SK-N-SH treated with all-trans-retinoic acid at 6 μM for 48 hours (cell line): ENCODE measurements around the gene SMAP1.
A peak's percentile ranks its signal among the peaks of the same experiment; 100 is the strongest.

Source experiments
- ATAC-seq: fragments of 200-7000 bp; cut with Tn5 transposase; 3 replicates; pipeline ENCODE4 v1.9.1; 2020; ENCODE audit warnings: mild to moderate bottlenecking, moderate library complexity
- ARNTL ChIP-seq: fragments of 450-650 bp; formaldehyde crosslinking; IDR thresholded peaks from 2 replicates; pipeline ENCODE4 v1.5.0; 2020; ENCODE audit warnings: low read depth, mild to moderate bottlenecking, moderate library complexity, borderline replicate concordance
- BACH2 ChIP-seq: fragments of 250-450 bp; sonication (Bioruptor Pico); IDR thresholded peaks from 2 replicates; pipeline ENCODE4 v1.9.0; 2021; ENCODE audit warnings: mild to moderate bottlenecking, borderline replicate concordance
- CSDC2 ChIP-seq: fragments of 250-450 bp; sonication (Bioruptor Pico); IDR thresholded peaks from 2 replicates; pipeline ENCODE4 v1.5.0; 2020; ENCODE audit warnings: mild to moderate bottlenecking, moderate library complexity
- ESRRG ChIP-seq: fragments of 250-450 bp; sonication (Bioruptor Pico); IDR thresholded peaks from 2 replicates; pipeline ENCODE4 v1.6.1; 2021; ENCODE audit warnings: mild to moderate bottlenecking
- GLIS3 ChIP-seq: fragments of 250-450 bp; sonication (Bioruptor Pico); IDR thresholded peaks from 2 replicates; pipeline ENCODE4 v1.5.0; 2020; ENCODE audit warnings: mild to moderate bottlenecking, moderate library complexity
- ISL1 ChIP-seq: fragments of 250-450 bp; sonication (Bioruptor Pico); IDR thresholded peaks from 2 replicates; pipeline ENCODE4 v2.1.2; 2022; ENCODE audit warnings: mild to moderate bottlenecking, moderate library complexity
- OSR1 ChIP-seq: fragments of 250-450 bp; sonication (Bioruptor Pico); IDR thresholded peaks from 2 replicates; pipeline ENCODE4 v1.8.0; 2022; ENCODE audit warnings: moderate library complexity, mild to moderate bottlenecking, inconsistent platforms
- PPARA ChIP-seq: fragments of 250-450 bp; sonication (Bioruptor Pico); IDR thresholded peaks from 2 replicates; pipeline ENCODE4 v1.5.0; 2020; ENCODE audit warnings: mild to moderate bottlenecking, borderline replicate concordance
- RARB ChIP-seq: fragments of 250-450 bp; sonication (Bioruptor Pico); IDR thresholded peaks from 2 replicates; pipeline ENCODE4 v1.8.0; 2021; ENCODE audit warnings: mild to moderate bottlenecking, moderate library complexity
- SNAI2 ChIP-seq: fragments of 250-450 bp; sonication (Bioruptor Pico); IDR thresholded peaks from 2 replicates; pipeline ENCODE4 v1.5.0; 2020; ENCODE audit warnings: mild to moderate bottlenecking, moderate library complexity
- TCF4 ChIP-seq: fragments of 250-450 bp; sonication (Bioruptor Pico); IDR thresholded peaks from 2 replicates; pipeline ENCODE4 v1.8.0; 2021; ENCODE audit warnings: mild to moderate bottlenecking, moderate library complexity, borderline replicate concordance
- ZC3H10 ChIP-seq: fragments of 250-450 bp; sonication (Bioruptor Pico); IDR thresholded peaks from 2 replicates; pipeline ENCODE4 v1.5.1; 2021; ENCODE audit warnings: mild to moderate bottlenecking, moderate library complexity
- ZFP3 ChIP-seq: fragments of 250-450 bp; sonication (Bioruptor Pico); IDR thresholded peaks from 2 replicates; pipeline ENCODE4 v1.5.0; 2020; ENCODE audit warnings: mild to moderate bottlenecking, moderate library complexity
- ZFP30 ChIP-seq: fragments of 450-650 bp; formaldehyde crosslinking; IDR thresholded peaks from 2 replicates; pipeline ENCODE4 v1.5.0; 2022; ENCODE audit warnings: mild to moderate bottlenecking, moderate library complexity
- ZNF565 ChIP-seq: fragments of 450-650 bp; formaldehyde crosslinking; conservative IDR thresholded peaks from 2 replicates; pipeline ENCODE4 v1.5.0; 2020; ENCODE audit warnings: low read depth, mild to moderate bottlenecking, moderate library complexity
- ZNF70 ChIP-seq: fragments of 450-650 bp; formaldehyde crosslinking; IDR thresholded peaks from 2 replicates; pipeline ENCODE4 v1.5.0; 2020; ENCODE audit warnings: mild to moderate bottlenecking, moderate library complexity
- ZNF8 ChIP-seq: fragments of 450-650 bp; formaldehyde crosslinking; IDR thresholded peaks from 2 replicates; pipeline ENCODE4 v1.5.0; 2020; ENCODE audit warnings: mild to moderate bottlenecking, moderate library complexity
- TF ChIP-seq, protein P1 (sequence below): fragments of 250-450 bp; sonication (Bioruptor Pico); IDR thresholded peaks from 2 replicates; pipeline ENCODE4 v1.5.1; 2021; ENCODE audit warnings: mild to moderate bottlenecking, moderate library complexity
- TF ChIP-seq, protein P2 (sequence below): fragments of 250-450 bp; sonication (Bioruptor Pico); IDR thresholded peaks from 2 replicates; pipeline ENCODE4 v1.8.0; 2021; ENCODE audit warnings: low read depth, mild to moderate bottlenecking, moderate library complexity, borderline replicate concordance
- TF ChIP-seq, protein P3 (sequence below): fragments of 250-450 bp; sonication (Bioruptor Pico); IDR thresholded peaks from 2 replicates; pipeline ENCODE4 v1.5.1; 2020; ENCODE audit warnings: low read depth, mild to moderate bottlenecking, moderate library complexity
- TF ChIP-seq, protein P4 (sequence below): fragments of 250-450 bp; sonication (Bioruptor Pico); IDR thresholded peaks from 2 replicates; pipeline ENCODE4 v1.8.0; 2020; ENCODE audit warnings: mild to moderate bottlenecking, moderate library complexity, borderline replicate concordance

SMAP1 gene

DNA sequence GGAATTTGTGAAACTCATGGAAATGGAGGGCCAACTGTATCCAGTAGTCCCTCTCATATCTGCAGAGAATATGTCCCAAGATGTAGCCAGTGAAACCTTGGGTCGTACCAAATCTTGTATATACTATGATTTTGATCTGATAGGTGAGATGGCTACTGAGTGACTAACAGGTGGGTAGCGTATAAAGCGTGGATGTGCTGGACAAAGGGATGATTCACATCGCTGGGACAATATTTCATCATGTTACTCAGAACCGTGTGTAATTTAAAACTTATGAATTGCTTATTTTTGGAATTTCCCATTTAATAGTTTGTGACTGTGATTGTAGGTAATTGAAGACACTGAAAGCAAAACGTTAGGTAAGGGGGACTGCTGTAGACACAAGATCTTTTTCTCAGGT, 144.1 kb downstream of the SMAP1 start:
- peak; percentile 40; the same call in 1 of the 3 replicates for ATAC-seq
- TF ChIP-seq GLIS3 (no peak), TCF4 (CRISPR knock-in tag) (no peak), ZNF565 (no peak), CSDC2 (CRISPR knock-in tag) (no peak), ZFP3 (no peak), ZC3H10 (CRISPR knock-in tag) (no peak), ZFP30 (CRISPR knock-in tag) (no peak), SNAI2 (no peak), ISL1 (CRISPR knock-in tag) (no peak), BACH2 (CRISPR knock-in tag) (no peak), RARB (CRISPR knock-in tag) (no peak), ARNTL (no peak), PPARA (CRISPR knock-in tag) (no peak), ZNF8 (no peak), OSR1 (CRISPR knock-in tag) (no peak), ZNF70 (CRISPR knock-in tag) (no peak)
- TF ChIP-seq, protein P1, sequence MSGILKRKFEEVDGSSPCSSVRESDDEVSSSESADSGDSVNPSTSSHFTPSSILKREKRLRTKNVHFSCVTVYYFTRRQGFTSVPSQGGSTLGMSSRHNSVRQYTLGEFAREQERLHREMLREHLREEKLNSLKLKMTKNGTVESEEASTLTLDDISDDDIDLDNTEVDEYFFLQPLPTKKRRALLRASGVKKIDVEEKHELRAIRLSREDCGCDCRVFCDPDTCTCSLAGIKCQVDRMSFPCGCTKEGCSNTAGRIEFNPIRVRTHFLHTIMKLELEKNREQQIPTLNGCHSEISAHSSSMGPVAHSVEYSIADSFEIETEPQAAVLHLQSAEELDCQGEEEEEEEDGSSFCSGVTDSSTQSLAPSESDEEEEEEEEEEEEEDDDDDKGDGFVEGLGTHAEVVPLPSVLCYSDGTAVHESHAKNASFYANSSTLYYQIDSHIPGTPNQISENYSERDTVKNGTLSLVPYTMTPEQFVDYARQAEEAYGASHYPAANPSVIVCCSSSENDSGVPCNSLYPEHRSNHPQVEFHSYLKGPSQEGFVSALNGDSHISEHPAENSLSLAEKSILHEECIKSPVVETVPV (CRISPR knock-in tag) = no peak
- TF ChIP-seq, protein P2, sequence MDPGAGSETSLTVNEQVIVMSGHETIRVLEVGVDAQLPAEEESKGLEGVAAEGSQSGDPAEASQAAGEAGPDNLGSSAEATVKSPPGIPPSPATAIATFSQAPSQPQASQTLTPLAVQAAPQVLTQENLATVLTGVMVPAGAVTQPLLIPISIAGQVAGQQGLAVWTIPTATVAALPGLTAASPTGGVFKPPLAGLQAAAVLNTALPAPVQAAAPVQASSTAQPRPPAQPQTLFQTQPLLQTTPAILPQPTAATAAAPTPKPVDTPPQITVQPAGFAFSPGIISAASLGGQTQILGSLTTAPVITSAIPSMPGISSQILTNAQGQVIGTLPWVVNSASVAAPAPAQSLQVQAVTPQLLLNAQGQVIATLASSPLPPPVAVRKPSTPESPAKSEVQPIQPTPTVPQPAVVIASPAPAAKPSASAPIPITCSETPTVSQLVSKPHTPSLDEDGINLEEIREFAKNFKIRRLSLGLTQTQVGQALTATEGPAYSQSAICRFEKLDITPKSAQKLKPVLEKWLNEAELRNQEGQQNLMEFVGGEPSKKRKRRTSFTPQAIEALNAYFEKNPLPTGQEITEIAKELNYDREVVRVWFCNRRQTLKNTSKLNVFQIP (CRISPR knock-in tag) = no peak
- TF ChIP-seq, protein P3, sequence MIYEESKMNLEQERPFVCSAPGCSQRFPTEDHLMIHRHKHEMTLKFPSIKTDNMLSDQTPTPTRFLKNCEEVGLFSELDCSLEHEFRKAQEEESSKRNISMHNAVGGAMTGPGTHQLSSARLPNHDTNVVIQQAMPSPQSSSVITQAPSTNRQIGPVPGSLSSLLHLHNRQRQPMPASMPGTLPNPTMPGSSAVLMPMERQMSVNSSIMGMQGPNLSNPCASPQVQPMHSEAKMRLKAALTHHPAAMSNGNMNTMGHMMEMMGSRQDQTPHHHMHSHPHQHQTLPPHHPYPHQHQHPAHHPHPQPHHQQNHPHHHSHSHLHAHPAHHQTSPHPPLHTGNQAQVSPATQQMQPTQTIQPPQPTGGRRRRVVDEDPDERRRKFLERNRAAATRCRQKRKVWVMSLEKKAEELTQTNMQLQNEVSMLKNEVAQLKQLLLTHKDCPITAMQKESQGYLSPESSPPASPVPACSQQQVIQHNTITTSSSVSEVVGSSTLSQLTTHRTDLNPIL (CRISPR knock-in tag) = no peak

DNA sequence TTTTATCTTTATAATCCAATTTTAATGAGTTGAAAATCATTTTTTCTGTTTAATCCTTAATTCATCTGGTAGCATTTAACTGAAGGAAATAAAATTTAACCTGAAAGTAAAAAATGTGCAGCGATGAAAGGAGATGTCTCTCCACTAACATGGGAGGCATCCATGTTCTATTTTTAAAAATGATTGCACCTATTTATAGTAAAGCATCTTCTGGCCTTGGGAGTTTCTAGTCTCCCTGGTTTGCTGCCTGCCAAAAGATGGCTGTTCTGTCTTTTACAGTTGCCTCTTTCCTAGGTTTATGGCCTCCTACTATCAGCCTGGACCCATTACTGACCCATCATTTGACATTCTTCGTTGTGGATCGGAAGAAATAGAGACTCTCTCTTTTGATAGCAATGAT, 146.2 kb downstream of the SMAP1 start:
- TF ChIP-seq, protein P3 (CRISPR knock-in tag) = no peak
- TF ChIP-seq BACH2 (CRISPR knock-in tag) = no peak
- TF ChIP-seq, protein P2 (CRISPR knock-in tag) = no peak
- TF ChIP-seq ZC3H10 (CRISPR knock-in tag) = no peak
- TF ChIP-seq, protein P4, sequence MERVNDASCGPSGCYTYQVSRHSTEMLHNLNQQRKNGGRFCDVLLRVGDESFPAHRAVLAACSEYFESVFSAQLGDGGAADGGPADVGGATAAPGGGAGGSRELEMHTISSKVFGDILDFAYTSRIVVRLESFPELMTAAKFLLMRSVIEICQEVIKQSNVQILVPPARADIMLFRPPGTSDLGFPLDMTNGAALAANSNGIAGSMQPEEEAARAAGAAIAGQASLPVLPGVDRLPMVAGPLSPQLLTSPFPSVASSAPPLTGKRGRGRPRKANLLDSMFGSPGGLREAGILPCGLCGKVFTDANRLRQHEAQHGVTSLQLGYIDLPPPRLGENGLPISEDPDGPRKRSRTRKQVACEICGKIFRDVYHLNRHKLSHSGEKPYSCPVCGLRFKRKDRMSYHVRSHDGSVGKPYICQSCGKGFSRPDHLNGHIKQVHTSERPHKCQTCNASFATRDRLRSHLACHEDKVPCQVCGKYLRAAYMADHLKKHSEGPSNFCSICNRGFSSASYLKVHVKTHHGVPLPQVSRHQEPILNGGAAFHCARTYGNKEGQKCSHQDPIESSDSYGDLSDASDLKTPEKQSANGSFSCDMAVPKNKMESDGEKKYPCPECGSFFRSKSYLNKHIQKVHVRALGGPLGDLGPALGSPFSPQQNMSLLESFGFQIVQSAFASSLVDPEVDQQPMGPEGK (CRISPR knock-in tag) = no peak
- no peak for TF ChIP-seq ARNTL
- TF ChIP-seq ZNF70 (CRISPR knock-in tag) = no peak
- TF ChIP-seq RARB (CRISPR knock-in tag) = no peak
- TF ChIP-seq GLIS3 = no peak
- TF ChIP-seq ESRRG = no peak
- ATAC-seq = no peak

DNA sequence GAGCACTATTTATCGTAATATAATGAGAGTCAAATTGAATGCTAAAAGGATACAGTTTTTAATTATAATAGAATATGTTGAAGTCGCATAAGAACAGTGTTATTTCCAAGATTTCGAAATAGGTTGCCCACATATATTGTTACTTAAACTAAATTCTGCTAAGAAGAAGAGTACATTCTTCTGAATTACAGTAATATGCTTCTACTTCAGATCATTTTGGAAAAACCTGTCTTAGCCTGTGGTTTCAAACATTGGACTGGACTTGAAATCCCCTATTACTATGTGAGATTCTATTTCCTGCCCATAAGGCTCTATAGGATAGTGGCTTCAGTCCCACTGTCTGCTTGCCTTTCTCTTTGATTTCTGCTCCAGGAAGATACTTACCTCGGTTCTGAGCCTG, 152.0 kb downstream of the SMAP1 start:
- ATAC-seq = no peak
- TF ChIP-seq ZFP30 (CRISPR knock-in tag) (no peak), ZNF8 (no peak), PPARA (CRISPR knock-in tag) (no peak), ZFP3 (no peak), SNAI2 (no peak), ZNF70 (CRISPR knock-in tag) (no peak), TCF4 (CRISPR knock-in tag) (no peak), GLIS3 (no peak)
- TF ChIP-seq, protein P1 (CRISPR knock-in tag) = no peak
- TF ChIP-seq, protein P2 (CRISPR knock-in tag) = no peak
- TF ChIP-seq, protein P4 (CRISPR knock-in tag) = no peak
